NCI-H345 treated with DMSO at 0.1 percent for 48 hours (cell line): ENCODE results near the gene RUVBL1.

ENCODE experiments used
- DNase-seq: peaks from one replicate; lab custom pipeline; 2025; ENCODE audit not compliant: unreplicated experiment; lab: John Stamatoyannopoulos, UW

RUVBL1 gene

GRCh38 chr3:128070898-128071591 is 52.6 kb downstream of the RUVBL1 start:
- DNase-seq: no peak

DNA sequence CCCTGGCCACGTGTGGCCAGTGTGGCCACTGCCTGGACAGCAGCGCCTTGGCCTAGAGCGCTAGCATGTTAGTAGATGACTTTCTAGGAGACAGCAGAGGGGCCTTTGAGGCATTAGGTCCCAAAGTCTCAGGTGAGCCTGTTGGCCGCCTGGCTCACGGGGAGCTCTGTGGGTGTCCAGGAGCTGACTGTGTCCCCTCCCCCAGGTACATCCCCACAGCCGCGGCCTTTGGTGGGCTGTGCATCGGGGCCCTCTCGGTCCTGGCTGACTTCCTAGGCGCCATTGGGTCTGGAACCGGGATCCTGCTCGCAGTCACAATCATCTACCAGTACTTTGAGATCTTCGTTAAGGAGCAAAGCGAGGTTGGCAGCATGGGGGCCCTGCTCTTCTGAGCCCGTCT is 54.3 kb downstream of the RUVBL1 start:
- no peak for DNase-seq

GRCh38 chr3:128068156-128068620 is 55.4 kb downstream of the RUVBL1 start:
- peak; percentile 3 for DNase-seq

- no peak for DNase-seq
These were observed 56.1 kb downstream of the RUVBL1 start for GRCh38 chr3:128067489-128067888.

GRCh38 chr3:128066676-128067075 is 56.9 kb downstream of the RUVBL1 start:
- no peak for DNase-seq

GRCh38 chr3:128066114-128066513 is 57.5 kb downstream of the RUVBL1 start:
- no peak for DNase-seq

DNA sequence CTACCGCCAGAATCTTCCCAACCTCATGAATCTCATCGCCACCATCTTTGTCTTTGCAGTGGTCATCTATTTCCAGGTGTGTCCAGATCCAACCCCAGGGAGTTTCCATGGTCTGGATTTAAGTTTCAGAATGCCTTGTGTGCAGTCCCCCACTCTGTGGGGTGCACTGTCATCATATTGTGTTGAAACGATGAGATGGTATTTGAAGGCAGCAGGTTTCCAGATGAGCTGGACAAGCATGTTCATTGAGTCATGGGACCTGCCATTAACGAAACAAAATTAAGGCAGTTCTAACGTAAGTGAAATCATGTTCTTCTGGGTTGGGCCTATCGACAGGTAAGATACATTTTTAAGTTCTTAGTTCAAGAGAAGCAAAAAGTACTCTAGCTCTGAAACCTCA is 58.6 kb downstream of the RUVBL1 start:
- no peak for DNase-seq

GRCh38 chr3:128063865-128064264 is 59.7 kb downstream of the RUVBL1 start:
- DNase-seq: no peak

- DNase-seq: no peak
These were observed 61.4 kb downstream of the RUVBL1 start for GRCh38 chr3:128062033-128062745.

DNA sequence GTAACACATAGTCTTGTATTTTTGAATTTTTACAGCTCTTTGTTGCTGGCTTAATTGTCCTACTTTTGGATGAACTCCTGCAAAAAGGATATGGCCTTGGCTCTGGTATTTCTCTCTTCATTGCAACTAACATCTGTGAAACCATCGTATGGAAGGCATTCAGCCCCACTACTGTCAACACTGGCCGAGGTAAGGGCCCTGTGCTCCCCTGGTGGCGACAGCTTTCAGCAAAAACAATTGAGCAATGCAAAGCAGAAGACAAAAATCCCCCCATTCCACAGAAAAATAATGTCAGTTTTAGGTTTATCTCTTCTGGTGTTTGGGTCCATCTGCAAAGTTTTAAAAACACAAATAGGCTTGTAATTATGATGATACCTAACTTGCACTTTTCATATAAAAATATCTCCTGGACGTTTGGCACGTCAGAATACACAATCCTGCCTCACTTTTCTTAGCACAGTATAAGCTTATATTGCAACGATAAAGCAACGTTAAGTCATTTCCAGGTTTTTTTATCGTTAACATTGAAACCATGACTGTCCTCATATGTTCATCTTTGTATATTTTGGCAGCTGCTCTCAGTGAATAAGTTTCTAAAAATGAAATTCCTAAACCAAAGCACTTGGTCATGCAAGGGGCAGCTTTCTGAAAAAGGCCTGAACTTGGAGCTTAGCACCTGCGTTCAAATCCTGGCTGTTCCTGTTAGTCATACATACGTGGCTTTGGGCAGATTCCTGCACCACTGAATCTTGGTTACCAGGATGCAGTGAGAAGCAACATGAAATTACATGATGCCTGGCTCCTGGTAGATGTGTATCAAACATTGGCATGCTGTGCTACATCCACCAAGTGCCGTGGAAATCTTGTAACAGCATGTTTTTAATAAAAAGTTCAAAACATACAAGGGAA is 62.9 kb downstream of the RUVBL1 start:
- no peak for DNase-seq

- DNase-seq: no peak
These were observed 67.4 kb downstream of the RUVBL1 start for GRCh38 chr3:128056258-128056657.

DNA sequence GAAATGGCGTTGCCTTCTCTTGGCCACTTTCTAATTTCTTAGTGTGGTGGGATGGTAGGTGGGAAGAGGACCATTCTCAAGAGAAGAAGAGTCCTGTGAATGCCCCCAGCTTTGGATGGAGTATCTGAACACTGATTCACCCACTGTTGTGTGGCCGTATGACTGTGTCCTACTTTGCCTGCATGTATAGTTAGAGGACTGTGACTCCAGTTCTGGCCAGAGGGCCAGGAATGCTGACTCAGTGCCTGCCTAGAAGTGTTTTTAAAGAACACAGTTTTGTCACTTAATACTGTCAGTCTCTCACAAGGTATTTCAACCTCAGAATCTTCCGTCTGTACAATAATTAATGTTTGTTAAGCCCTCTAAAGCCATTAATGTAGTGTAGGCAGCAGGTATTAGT is 69.2 kb downstream of the RUVBL1 start:
- no peak for DNase-seq

- no peak for DNase-seq
These were observed 70.0 kb downstream of the RUVBL1 start for GRCh38 chr3:128053614-128054013.

- DNase-seq: peak; percentile 2
These were observed 70.8 kb downstream of the RUVBL1 start for GRCh38 chr3:128052595-128053351.

DNA sequence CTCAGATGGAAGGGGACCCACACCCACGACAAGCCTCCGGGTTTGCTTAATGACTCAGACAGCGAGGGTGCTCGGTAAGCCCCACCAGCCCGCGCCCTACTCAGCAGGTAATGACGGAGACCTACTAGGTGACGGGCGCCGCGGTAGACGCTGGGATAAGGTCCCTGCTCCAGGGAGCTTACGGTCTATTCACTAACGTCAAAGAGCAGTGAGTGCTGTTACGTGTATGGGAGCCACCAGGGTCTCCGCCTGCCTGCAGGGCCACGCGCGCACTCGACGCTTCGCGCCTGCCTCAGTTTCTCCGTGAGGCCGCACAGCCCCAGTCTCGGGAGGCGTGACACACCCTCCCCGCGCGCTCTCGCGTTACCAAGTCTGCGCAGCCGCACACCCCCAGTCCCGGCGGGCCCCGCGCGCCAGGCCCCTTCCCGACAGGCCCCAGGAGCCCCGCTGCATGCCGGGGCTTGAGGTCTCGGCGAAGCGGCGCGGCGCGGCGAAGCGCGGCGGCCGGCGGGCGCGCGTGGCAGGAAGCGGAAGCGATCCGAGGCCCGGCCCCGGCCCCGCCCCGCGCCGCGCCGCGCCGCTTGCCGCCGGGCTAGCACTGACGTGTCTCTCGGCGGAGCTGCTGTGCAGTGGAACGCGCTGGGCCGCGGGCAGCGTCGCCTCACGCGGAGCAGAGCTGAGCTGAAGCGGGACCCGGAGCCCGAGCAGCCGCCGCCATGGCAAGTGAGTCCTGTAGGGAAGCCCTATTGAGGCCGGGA is 71.6 kb downstream of the RUVBL1 start, which contains the start of gene SEC61A1:
Gene SEC61A1 (plus strand): TSS at position 601 of the 758 bp plus-strand sequence. CDS start 116 bp downstream, at position 717.
- peak; percentile 52 for DNase-seq

DNA sequence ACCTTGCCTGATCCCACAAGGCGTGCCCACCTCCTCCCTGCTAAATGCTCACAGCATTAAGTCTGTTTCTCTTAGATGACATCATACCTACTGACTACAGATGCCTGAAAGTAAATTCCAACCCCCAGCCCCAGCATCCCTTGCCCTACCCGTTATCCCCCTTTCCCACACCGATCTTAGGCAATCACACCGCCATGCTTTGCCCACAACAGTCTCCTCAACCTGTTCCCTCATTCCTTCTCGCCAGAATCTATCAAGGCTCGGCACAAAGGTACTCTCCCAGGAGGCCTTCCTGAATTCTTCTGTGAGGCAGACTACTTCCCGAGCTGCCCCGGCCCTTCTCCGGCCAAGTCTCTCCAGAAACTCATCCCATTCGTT is 72.2 kb downstream of the RUVBL1 start:
- DNase-seq: no peak

- no peak for DNase-seq
These were observed 73.0 kb downstream of the RUVBL1 start for GRCh38 chr3:128050597-128050996.

DNA sequence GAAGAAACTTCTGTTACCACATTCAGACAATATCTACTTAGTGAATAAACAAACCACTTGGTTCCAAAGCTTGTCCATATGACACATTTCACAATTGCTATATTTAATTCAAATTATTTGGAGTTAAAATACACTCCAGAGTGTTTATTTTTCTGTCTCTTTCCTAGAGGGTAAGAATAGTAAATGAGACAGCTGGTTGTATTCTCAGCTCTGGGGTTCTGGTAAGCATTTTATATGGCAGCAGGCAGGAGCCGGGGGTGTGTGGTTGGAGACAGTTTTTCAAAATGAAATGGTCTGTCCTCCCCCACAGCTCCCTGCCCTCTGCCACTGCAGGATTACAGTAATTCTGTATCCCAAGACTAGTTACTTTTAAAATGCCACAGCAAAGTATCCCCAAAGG is 82.3 kb downstream of the RUVBL1 start:
- no peak for DNase-seq

GRCh38 chr3:128040660-128041059 is 83.0 kb downstream of the RUVBL1 start:
- DNase-seq: no peak

DNA sequence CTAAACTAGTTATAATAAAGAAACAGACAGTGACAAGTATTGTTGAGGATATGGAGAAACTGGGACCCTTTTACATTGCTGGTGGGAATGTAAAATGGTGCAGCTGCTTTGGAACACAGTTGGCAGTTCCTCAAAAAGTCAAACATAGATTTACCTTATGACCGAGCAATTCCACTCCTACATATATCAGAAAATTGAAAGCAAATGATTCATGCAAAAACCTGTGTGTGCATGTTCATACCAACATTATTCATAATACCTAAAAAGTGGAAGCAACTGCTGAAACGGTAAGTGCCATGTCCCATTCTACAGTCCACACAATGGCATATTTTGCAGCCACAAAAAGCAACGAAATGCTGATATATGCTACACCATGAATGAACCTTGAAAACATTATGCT is 83.6 kb downstream of the RUVBL1 start:
- DNase-seq: no peak
